ENCODE results near the gene ELANE.
"Not testable (repeated sequence)": the region's sequence is repeated elsewhere in the genome, so short reads cannot be mapped to it uniquely, and the experiment has no call there.

GRCh38 chr19:891421-892200, 39.5 kb downstream of the ELANE start:
- not testable (repeated sequence) for TF ChIP-seq PATZ1 (CRISPR knock-in tag; IDR thresholded peaks at IDR 0.05; ENCODE audit: borderline replicate concordance); CREB5 (CRISPR knock-in tag; IDR thresholded peaks at IDR 0.05; ENCODE audit: low read depth); ZNF8 (CRISPR knock-in tag; IDR thresholded peaks at IDR 0.05); PPARA (CRISPR knock-in tag; IDR thresholded peaks at IDR 0.05; ENCODE audit: borderline replicate concordance); ZFP3 (CRISPR knock-in tag; IDR thresholded peaks at IDR 0.05); ARNTL (CRISPR knock-in tag; IDR thresholded peaks at IDR 0.05; ENCODE audit: borderline replicate concordance, low read depth); ZFP30 (CRISPR knock-in tag; IDR thresholded peaks at IDR 0.05); GLIS3 (CRISPR knock-in tag; IDR thresholded peaks at IDR 0.05); ESRRG (CRISPR knock-in tag; IDR thresholded peaks at IDR 0.05)

Measured in SK-N-SH treated with all-trans-retinoic acid at 6 μM for 48 hours (cell line).